ENCODE results near the gene UBFD1.
"Not testable (repeated sequence)": the region's sequence is repeated elsewhere in the genome, so short reads cannot be mapped to it uniquely, and the experiment has no call there.

The UBFD1 gene

DNA sequence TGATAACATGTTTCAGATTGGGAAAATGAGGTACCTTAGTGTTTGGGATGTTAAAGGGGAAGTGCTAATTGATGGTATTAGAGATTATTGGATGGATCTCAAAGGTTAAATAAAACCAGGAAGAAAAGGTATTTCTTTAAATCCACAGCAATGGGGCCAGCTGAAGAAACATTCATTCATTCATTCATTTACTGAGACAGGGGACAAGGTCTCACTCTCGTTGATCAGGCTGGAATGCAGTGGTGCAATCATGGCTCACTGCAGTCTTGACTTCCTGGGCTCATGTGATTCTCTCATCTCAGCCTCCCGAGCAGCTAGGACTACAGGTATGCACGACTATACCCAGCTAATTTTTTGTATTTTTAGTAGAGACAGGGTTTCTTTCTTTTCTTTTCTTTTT, 20.1 kb upstream of the UBFD1 start:
- Mint-ChIP-seq H3K27me3 (ENCODE audit: low read depth) (no peaks in the 10 kb centered on the region), H3K4me1 (ENCODE audit: low read depth) (no peaks in the 10 kb centered on the region), H3K36me3 (ENCODE audit: low read depth) (peaks cover 24% of the 10 kb centered on the region), H3K27ac (no peak overlapping the region), H3K4me3 (no peak overlapping the region), H3K9me3 (no peaks in the 10 kb centered on the region)
- DNase-seq (ENCODE audit: low spot score) = no peak

DNA sequence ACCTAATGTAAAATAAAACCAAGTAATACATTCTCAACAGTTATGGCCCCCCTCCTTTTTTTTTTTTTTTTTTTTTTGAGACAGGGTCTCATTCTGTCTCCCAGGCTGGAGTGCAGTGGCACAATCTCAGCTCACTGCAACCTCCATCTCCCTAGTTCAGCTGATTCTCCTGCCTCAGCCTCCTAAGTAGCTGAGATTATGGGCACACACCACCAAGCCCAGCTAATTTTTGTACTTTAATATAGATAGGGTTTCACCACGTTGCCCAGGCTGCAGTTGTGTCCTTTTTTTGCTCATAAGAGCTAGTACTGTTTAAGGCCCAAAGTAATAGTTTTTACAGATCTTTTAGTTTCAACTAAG, 18.6 kb upstream of the UBFD1 start:
- Mint-ChIP-seq H3K4me1 (ENCODE audit: low read depth) (no peaks in the 10 kb centered on the region), H3K4me3 (no peak overlapping the region), H3K27me3 (ENCODE audit: low read depth) (no peaks in the 10 kb centered on the region), H3K36me3 (ENCODE audit: low read depth) (peaks cover 18% of the 10 kb centered on the region), H3K27ac (no peak overlapping the region), H3K9me3 (no peaks in the 10 kb centered on the region)
- DNase-seq (ENCODE audit: low spot score) = no peak

DNA sequence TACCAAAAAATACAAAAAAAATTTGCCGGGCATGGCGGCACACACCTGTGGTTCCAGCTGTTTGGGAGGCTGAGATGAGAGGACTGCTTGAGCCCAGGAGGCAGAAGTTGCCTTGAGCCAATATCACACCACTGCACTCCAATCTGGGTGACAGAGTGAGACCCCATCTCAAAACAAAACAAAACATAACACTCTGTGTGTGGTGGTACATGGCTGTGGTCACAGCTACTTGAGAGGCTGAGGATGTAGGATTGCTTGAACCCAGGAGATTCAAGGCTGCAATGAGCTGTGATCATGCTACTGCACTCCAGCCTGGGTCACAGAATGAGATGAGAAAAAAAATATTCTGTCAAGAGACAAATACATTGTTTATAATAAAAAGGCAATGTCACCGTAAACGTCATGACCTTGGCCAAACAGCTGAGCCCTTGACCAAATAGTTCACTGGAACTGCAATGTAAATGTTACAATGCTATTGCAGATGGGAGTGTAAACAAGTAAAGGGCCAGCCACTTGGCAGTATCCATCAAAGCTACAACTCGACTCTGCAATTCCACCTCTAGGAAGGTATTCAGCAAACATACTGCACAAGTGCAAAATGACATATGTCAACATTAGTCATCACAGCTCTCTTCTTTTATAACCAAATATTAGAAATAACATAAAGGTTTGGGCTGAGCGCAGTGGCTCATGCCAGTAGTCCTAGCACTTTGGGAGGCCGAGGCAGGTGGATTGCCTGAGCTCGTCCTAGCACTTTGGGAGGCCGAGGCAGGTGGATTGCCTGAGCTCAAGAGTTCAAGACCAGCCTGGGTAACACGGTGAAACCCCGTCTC, 17.3 kb upstream of the UBFD1 start:
- H3K9me3 Mint-ChIP-seq = no peaks in the 10 kb centered on the region
- no peaks in the 10 kb centered on the region for H3K4me1 Mint-ChIP-seq (ENCODE audit: low read depth)
- H3K36me3 Mint-ChIP-seq (ENCODE audit: low read depth) = peaks cover 12% of the 10 kb centered on the region
- DNase-seq (ENCODE audit: low spot score) = no peak
- H3K27me3 Mint-ChIP-seq (ENCODE audit: low read depth) = no peaks in the 10 kb centered on the region
- no peak overlapping the region for H3K4me3 Mint-ChIP-seq
- no peak overlapping the region for H3K27ac Mint-ChIP-seq

DNA sequence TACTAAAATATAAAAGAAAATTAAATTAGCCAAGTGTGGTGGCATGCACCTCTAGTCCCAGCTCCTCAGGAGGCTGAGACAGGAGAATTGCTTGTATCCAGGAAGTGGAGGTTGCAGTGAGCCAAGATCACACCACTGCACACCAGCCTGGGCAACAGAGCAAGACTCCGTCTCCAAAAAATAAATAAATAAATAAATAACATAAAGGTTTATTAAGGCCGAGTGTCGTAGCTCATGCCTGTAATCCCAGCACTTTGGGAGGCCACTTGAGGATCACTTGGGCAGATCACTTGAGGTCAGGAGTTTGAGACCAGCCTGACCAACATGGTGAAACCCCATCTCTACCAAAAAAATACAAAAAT, 16.7 kb upstream of the UBFD1 start:
- not testable (repeated sequence) for H3K9me3 Mint-ChIP-seq; H3K27me3 Mint-ChIP-seq (ENCODE audit: low read depth); H3K4me1 Mint-ChIP-seq (ENCODE audit: low read depth); H3K4me3 Mint-ChIP-seq; DNase-seq (ENCODE audit: low spot score); H3K27ac Mint-ChIP-seq
- H3K36me3 Mint-ChIP-seq (ENCODE audit: low read depth) = peaks cover 12% of the 10 kb centered on the region

DNA sequence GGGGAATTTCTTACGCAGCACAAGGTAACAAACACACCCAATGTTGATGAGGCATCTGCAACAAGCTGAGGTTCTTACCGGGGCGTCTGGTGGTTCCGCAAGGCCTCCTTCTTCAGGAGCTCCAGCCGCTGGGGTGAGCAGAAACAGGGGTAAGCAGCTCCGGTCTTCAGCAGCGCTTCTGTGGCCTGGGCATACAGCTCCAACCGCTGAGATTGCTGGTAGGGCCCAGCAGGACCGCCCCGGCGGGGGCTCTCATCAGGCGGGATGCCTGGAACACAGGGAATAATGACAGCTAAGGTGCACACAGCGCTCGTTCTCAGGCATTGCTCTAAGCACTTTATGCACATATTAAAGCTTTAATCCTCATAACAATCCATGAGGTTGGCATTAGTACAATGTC, 13.1 kb upstream of the UBFD1 start:
- H3K27ac Mint-ChIP-seq = no peak overlapping the region
- H3K36me3 Mint-ChIP-seq (ENCODE audit: low read depth) = peaks cover 17% of the 10 kb centered on the region
- no peaks in the 10 kb centered on the region for H3K27me3 Mint-ChIP-seq (ENCODE audit: low read depth)
- H3K4me3 Mint-ChIP-seq = no peak overlapping the region
- no peaks in the 10 kb centered on the region for H3K4me1 Mint-ChIP-seq (ENCODE audit: low read depth)
- no peak for DNase-seq (ENCODE audit: low spot score)
- no peaks in the 10 kb centered on the region for H3K9me3 Mint-ChIP-seq

DNA sequence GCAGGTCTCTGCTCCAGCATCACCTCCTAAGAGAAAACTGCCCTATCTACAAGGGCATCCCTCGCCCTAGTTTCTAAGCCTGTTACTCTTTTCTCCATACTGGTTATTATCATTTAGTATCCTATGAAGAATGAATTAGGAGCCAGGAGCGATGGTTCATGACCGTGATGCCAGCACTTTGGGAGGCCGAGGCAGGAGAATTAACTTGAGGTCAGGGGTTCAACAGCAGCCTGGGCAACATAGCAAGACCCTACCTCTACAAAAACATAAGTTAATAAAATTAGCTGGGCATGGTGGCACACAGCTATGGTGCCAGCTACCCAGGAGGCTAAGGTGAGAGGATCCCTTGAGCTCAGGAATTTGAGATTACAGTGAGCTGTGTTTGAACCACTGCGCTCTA, 7.6 kb upstream of the UBFD1 start:
- Mint-ChIP-seq H3K27me3 (ENCODE audit: low read depth) (no peaks in the 10 kb centered on the region), H3K4me1 (ENCODE audit: low read depth) (no peaks in the 10 kb centered on the region), H3K36me3 (ENCODE audit: low read depth) (peaks cover 23% of the 10 kb centered on the region), H3K27ac (no peak overlapping the region), H3K4me3 (no peak overlapping the region), H3K9me3 (no peaks in the 10 kb centered on the region)
- no peak for DNase-seq (ENCODE audit: low spot score)

DNA sequence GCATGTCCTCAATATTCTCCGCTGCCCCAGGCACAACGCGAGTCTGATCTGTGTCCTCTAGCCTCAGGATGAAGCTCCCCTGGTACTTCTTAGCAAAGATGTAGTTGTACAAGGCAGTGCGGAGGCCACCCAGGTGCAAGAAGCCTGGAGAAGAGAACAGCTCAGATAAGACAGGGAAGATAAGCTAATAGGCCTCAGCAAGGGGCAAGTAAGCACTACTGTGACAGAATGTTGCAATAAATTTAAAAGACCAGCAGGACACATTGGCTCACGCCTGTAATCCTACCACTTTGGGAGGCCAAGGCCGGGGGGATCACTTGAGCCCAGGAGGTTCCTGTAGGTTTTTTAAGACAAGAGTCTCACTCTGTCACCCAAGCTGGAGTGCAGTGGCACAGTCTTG, 5.4 kb upstream of the UBFD1 start:
- no peak for DNase-seq (ENCODE audit: low spot score)
- no peak overlapping the region for H3K27ac Mint-ChIP-seq
- no peak overlapping the region for H3K4me3 Mint-ChIP-seq
- peaks cover 20% of the 10 kb centered on the region for H3K36me3 Mint-ChIP-seq (ENCODE audit: low read depth)
- H3K4me1 Mint-ChIP-seq (ENCODE audit: low read depth) = peaks cover 8% of the 10 kb centered on the region
- H3K9me3 Mint-ChIP-seq = no peaks in the 10 kb centered on the region
- no peaks in the 10 kb centered on the region for H3K27me3 Mint-ChIP-seq (ENCODE audit: low read depth)

DNA sequence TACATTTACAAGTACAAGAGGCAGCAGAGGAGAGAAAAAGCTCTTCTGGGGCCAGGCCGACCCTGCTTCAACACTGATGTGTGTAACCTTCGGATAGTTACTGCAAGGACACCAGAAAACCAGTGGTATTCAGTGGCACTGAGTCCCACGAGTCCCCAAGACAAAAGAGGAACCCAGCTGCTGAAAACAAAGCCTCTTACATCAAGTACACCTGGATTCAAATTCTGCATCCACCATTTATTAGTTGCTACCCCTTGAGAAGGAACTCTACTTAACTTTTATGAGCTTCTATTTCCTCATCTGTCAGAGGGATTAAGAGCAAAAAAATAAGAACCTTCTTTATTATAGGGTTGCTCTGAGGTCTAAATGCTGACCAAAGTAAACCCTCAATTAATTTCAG, 3.0 kb upstream of the UBFD1 start:
- Mint-ChIP-seq H3K4me3 (no peak overlapping the region), H3K9me3 (no peaks in the 10 kb centered on the region), H3K27me3 (ENCODE audit: low read depth) (no peaks in the 10 kb centered on the region), H3K27ac (no peak overlapping the region), H3K36me3 (ENCODE audit: low read depth) (peaks cover 19% of the 10 kb centered on the region), H3K4me1 (ENCODE audit: low read depth) (peaks cover 14% of the 10 kb centered on the region)
- no peak for DNase-seq (ENCODE audit: low spot score)

DNA sequence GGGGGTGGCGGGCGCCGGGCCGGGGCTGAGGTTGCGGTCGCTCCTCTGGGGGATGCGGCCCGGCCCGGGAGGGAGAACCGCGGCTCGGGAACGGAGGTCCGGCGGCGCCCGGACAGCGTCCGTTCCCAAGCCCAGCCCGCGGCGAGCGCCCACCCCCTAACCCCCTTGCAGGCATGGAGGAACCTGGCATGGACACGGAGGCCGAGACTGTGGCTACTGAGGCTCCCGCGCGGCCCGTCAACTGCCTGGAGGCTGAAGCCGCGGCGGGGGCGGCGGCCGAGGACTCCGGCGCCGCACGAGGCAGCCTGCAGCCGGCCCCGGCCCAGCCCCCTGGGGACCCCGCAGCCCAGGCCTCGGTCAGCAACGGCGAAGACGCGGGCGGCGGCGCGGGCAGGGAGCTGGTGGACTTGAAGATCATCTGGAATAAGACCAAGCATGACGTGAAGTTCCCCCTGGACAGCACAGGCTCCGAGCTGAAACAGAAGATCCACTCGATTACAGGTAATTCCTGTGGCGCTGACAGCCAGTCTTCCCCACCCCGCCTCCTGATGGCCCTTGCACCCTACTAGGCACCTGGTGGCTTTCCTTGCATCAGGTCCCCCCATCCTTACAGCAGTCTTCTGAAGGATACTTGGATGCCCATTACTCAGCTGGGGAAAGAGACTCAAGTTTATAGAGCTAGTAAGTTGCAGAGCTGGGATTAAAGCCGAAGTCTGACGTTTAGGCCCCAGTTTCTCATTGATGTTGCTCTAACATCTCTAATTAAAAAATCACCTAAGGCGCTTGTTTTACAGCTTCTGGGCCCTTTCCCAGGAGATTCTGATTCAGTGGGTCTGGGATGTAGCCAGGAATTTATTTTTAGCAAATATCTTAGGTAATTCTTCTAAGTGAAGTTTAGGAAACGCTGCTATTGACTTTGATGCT, 514 bp downstream of the UBFD1 start:
- Mint-ChIP-seq H3K4me1 (ENCODE audit: low read depth) (peaks cover 23% of the 10 kb centered on the region), H3K9me3 (no peaks in the 10 kb centered on the region), H3K27ac (peak overlapping the region; percentile 86), H3K4me3 (peak overlapping the region; percentile 90), H3K27me3 (ENCODE audit: low read depth) (no peaks in the 10 kb centered on the region), H3K36me3 (ENCODE audit: low read depth) (peaks cover 31% of the 10 kb centered on the region)
- DNase-seq (ENCODE audit: low spot score) = no peak

DNA sequence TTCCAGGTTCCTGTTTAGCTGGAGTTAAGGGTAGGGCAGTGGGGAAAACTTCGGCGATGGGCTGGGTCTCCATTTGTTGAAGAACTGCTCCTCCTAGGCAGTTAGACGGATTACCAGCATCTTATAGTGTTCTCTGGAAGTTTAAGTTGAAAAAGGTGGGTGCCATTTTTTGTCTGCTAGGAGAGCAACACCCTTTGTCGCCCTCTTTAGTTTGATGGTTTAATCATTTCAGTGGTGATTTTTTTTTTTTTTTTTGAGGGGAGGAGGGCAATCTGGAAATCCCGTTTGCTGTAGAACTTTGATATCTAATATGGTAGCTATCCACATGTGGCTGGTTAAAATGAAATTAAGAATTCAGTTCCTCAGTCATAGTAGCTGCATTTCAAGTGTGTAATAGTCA, 4.1 kb downstream of the UBFD1 start:
- H3K4me1 Mint-ChIP-seq (ENCODE audit: low read depth) = peaks cover 20% of the 10 kb centered on the region
- no peak for DNase-seq (ENCODE audit: low spot score)
- H3K27me3 Mint-ChIP-seq (ENCODE audit: low read depth) = no peaks in the 10 kb centered on the region
- no peak overlapping the region for H3K4me3 Mint-ChIP-seq
- no peaks in the 10 kb centered on the region for H3K9me3 Mint-ChIP-seq
- peaks cover 53% of the 10 kb centered on the region for H3K36me3 Mint-ChIP-seq (ENCODE audit: low read depth)
- no peak overlapping the region for H3K27ac Mint-ChIP-seq

DNA sequence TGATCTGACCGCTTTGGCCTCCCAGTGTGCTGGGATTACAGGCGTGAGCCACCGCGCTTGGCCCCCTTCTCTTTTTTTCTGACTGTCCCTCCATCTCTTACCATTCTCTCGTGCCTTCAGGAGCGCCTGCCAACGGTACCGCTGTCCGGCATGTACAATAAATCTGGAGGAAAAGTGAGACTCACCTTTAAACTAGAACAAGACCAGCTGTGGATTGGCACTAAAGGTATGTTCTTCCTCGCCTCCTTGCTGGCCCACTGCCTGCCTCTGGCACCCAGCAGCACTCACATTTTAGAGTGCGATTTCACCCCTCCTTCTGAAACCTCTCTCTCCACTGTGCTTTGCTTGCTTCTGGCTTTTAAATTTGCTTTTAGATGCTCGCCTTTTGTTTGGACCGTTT, 5.0 kb downstream of the UBFD1 start:
- Mint-ChIP-seq H3K9me3 (no peaks in the 10 kb centered on the region), H3K27ac (no peak overlapping the region), H3K4me1 (ENCODE audit: low read depth) (peaks cover 15% of the 10 kb centered on the region), H3K27me3 (ENCODE audit: low read depth) (no peaks in the 10 kb centered on the region), H3K4me3 (no peak overlapping the region), H3K36me3 (ENCODE audit: low read depth) (peaks cover 62% of the 10 kb centered on the region)
- no peak for DNase-seq (ENCODE audit: low spot score)

DNA sequence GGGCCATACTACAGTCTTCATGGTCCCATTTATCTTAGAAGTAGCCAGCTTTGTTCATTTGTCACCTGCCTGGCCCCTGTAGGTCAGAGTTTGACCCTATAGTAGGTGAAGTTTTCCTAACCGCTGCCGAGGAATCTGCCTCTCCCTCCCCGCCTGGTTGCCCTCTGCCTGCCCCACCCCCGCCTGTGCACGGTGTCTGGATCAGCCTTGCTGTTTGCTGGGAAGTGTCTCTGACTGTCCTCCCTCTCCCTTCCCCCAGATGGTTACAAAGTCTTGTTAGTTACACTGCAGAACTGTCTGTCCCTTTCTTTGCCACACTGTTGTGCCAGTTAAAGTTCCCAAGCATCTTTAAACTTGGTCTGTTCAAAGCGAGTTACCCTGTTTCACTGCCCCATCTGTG, 5.7 kb downstream of the UBFD1 start:
- H3K27ac Mint-ChIP-seq = no peak overlapping the region
- peaks cover 64% of the 10 kb centered on the region for H3K36me3 Mint-ChIP-seq (ENCODE audit: low read depth)

DNA sequence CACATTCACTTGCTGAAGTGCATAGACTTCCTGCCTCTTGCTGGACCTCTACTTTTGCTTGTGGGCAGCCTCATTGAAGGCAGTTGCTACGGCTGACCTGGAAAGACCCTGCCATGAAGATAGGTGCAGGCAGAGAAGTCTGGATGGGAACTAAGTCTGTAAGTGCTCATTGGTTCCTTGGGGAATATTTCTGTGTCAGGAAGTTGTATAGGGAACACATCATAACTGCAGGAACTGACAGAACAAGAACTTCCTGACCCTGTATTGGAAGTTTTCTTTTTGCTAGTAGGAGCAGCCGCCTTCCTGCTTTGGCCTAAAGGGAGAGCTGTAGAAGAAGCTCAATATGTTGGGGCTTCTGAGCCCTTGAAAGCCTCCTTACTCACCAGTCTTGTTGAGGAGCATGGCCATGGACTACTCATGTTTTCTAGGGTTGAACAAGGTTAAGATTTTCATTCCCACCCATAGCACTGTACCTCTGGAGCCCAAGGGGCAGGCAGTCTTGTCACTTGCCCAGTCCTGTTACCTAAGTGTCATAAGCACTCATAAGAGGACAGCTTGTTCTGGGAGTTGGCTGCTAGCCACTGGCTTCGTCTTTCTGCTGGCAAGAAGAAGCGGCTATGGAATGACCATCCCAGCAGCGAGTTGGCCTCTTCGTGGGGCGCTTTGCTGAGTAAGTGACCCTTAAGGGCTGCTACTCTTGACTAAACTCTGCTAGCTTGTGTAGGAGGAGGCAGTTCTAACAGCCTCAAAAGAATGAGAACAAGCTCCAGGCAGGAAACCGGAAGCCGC, 7.2 kb downstream of the UBFD1 start:
- Mint-ChIP-seq H3K27ac (no peak overlapping the region), H3K27me3 (ENCODE audit: low read depth) (no peaks in the 10 kb centered on the region), H3K9me3 (no peaks in the 10 kb centered on the region), H3K36me3 (ENCODE audit: low read depth) (peaks cover 60% of the 10 kb centered on the region), H3K4me1 (ENCODE audit: low read depth) (peaks cover 7% of the 10 kb centered on the region), H3K4me3 (no peak overlapping the region)
- DNase-seq (ENCODE audit: low spot score) = no peak

More for the DNA sequence above, 5.7 kb downstream of the UBFD1 start:
- Mint-ChIP-seq H3K27me3 (ENCODE audit: low read depth) (no peaks in the 10 kb centered on the region), H3K4me1 (ENCODE audit: low read depth) (peaks cover 15% of the 10 kb centered on the region), H3K9me3 (no peaks in the 10 kb centered on the region), H3K4me3 (no peak overlapping the region)
- no peak for DNase-seq (ENCODE audit: low spot score)

DNA sequence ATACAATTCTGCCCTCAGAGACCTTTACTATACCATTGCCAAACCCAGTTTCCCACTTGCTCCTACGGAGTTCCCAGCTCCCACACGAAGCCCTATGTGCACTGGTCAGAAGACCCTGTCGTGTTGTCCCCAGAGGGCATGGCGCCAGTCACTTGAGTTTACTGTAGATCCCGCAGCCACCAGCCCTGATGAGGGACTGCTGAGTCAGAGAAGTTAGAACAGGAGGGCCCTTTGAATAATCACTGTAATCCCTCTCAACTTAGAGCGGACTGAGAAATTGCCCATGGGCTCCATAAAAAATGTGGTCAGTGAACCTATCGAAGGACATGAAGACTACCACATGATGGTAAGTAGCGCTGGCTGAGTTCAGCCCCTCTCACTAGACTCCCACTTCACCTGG, 9.2 kb downstream of the UBFD1 start:
- Mint-ChIP-seq H3K27me3 (ENCODE audit: low read depth) (no peaks in the 10 kb centered on the region), H3K9me3 (no peaks in the 10 kb centered on the region), H3K36me3 (ENCODE audit: low read depth) (peaks cover 55% of the 10 kb centered on the region), H3K4me3 (no peak overlapping the region), H3K27ac (no peak overlapping the region), H3K4me1 (ENCODE audit: low read depth) (no peaks in the 10 kb centered on the region)
- no peak for DNase-seq (ENCODE audit: low spot score)
